Measurements from ENCODE around the gene PCDHGA10.
A peak's percentile ranks its signal among the peaks of the same experiment; 100 is the strongest.
"Not testable (repeated sequence)": the region's sequence is repeated elsewhere in the genome, so short reads cannot be mapped to it uniquely, and the experiment has no call there.

PCDHGA10 gene

GRCh38 chr5:141392429-141393198, 20.2 kb upstream of the PCDHGA10 start, which contains the start of gene PCDHGA8:
TSS of gene PCDHGA8 (plus strand) at chr5:141392633. CDS start at chr5:141392814, 181 bp downstream.
- DNase-seq (ENCODE audit: low spot score): no peak

GRCh38 chr5:141393267-141393666, 19.5 kb upstream of the PCDHGA10 start:
- no peak for DNase-seq (ENCODE audit: low spot score)

- DNase-seq (ENCODE audit: low spot score): not testable (repeated sequence)
These were observed 18.2 kb upstream of the PCDHGA10 start for GRCh38 chr5:141394401-141395187.

- not testable (repeated sequence) for DNase-seq (ENCODE audit: low spot score)
These were observed 14.8 kb upstream of the PCDHGA10 start, which contains the start of gene PCDHGB5 for GRCh38 chr5:141397756-141398551. TSS of gene PCDHGB5 (plus strand) at chr5:141397947. CDS start at chr5:141398128, 181 bp downstream.

GRCh38 chr5:141398608-141399007, 14.2 kb upstream of the PCDHGA10 start:
- no peak for DNase-seq (ENCODE audit: low spot score)

GRCh38 chr5:141399555-141400258, 13.1 kb upstream of the PCDHGA10 start:
- DNase-seq (ENCODE audit: low spot score): no peak

- peak; percentile 29 for DNase-seq (ENCODE audit: low spot score)
These were observed 10.1 kb upstream of the PCDHGA10 start, which contains the start of gene PCDHGA9 for GRCh38 chr5:141402553-141403243. TSS of gene PCDHGA9 (plus strand) at chr5:141402778. CDS start at chr5:141402953, 175 bp downstream.

- DNase-seq (ENCODE audit: low spot score): no peak
These were observed 9.4 kb upstream of the PCDHGA10 start for GRCh38 chr5:141403387-141403786.

- peak; percentile 25 for DNase-seq (ENCODE audit: low spot score)
These were observed 4.8 kb upstream of the PCDHGA10 start, which contains the start of gene PCDHGB6 for GRCh38 chr5:141407790-141408505. TSS of gene PCDHGB6 (plus strand) at chr5:141408021. CDS start at chr5:141408203, 182 bp downstream.

GRCh38 chr5:141409598-141410306, 3.0 kb upstream of the PCDHGA10 start:
- DNase-seq (ENCODE audit: low spot score): no peak

- no peak for DNase-seq (ENCODE audit: low spot score)
These were observed 1.2 kb upstream of the PCDHGA10 start for GRCh38 chr5:141411575-141411974.

GRCh38 chr5:141413540-141414069, 818 bp downstream of the PCDHGA10 start:
- no peak for DNase-seq (ENCODE audit: low spot score)

- DNase-seq (ENCODE audit: low spot score): not testable (repeated sequence)
These were observed 1.9 kb downstream of the PCDHGA10 start for GRCh38 chr5:141414548-141415274.

GRCh38 chr5:141415275-141415618, 2.5 kb downstream of the PCDHGA10 start:
- DNase-seq (ENCODE audit: low spot score): not testable (repeated sequence)

GRCh38 chr5:141417494-141418172, 4.8 kb downstream of the PCDHGA10 start, which contains the start of gene PCDHGB7:
TSS of gene PCDHGB7 (plus strand) at chr5:141417677. CDS start at chr5:141417860, 183 bp downstream.
- DNase-seq (ENCODE audit: low spot score): peak; percentile 48

- no peak for DNase-seq (ENCODE audit: low spot score)
These were observed 6.5 kb downstream of the PCDHGA10 start for GRCh38 chr5:141419074-141419880.

Measured in LoVo (cell line).